K562 (cell line): ENCODE results near the gene CCDC32. TPM values are rescaled to one million over a fixed set of nuclear protein-coding genes. Genes with fewer than 3 reads are reported as not detected.
A peak's percentile ranks its signal among the peaks of the same experiment; 100 is the strongest.

Experiments used
- ARID2 ChIP-seq: fragments of 450-650 bp; IDR thresholded peaks from 2 replicates; pipeline ENCODE4 v1.6.1; 2017; ENCODE audit warnings: antibody characterized with exemption, mild to moderate bottlenecking
- BCOR ChIP-seq: fragments of 450-650 bp; IDR thresholded peaks from 2 replicates; pipeline ENCODE4 v1.6.1; 2016
- CEBPB ChIP-seq: fragments of 450-650 bp; IDR thresholded peaks from 2 replicates; pipeline ENCODE4 v1.6.1; 2016; ENCODE audit warnings: missing genetic modification characterization, missing compliant biosample characterization
- CHCHD3 ChIP-seq: fragments of 250-450 bp; sonication (Bioruptor Pico); IDR thresholded peaks from 2 replicates; pipeline ENCODE4 v2.1.2; 2022; ENCODE audit warnings: mild to moderate bottlenecking
- DPF2 ChIP-seq: fragments of 450-650 bp; IDR thresholded peaks from 2 replicates; pipeline ENCODE4 v1.6.1; 2016
- FOXK2 ChIP-seq, 2 experiments: fragments of 450-650 bp; IDR thresholded peaks in 1 of 2; conservative IDR thresholded peaks in 1 of 2; 2 replicates each; pipeline ENCODE4 v1.6.1; 2016; ENCODE audit warnings: low read depth in 2 of 2, mild to moderate bottlenecking in 1 of 2
- HMG20B ChIP-seq: fragments of 250-450 bp; sonication (Bioruptor Pico); IDR thresholded peaks from 2 replicates; pipeline ENCODE4 v1.5.0; 2021; ENCODE audit warnings: mild to moderate bottlenecking
- HMGN3 ChIP-seq: IDR thresholded peaks from 2 replicates; pipeline ENCODE4 v1.6.1; 2011; ENCODE audit warnings: borderline replicate concordance, low read depth, mild to moderate bottlenecking, mixed read lengths, low read length; ENCODE audit not compliant: insufficient read length; ENCODE audit errors: extremely low read depth
- KAT7 ChIP-seq: sonication (generic); formaldehyde crosslinking; IDR thresholded peaks from 2 replicates; pipeline ENCODE4 v1.8.0; 2022; ENCODE audit warnings: missing genetic modification reagents, mild to moderate bottlenecking, borderline replicate concordance
- L3MBTL2 ChIP-seq: fragments of 450-650 bp; IDR thresholded peaks from 2 replicates; pipeline ENCODE4 v1.6.1; 2016; ENCODE audit warnings: mild to moderate bottlenecking, moderate library complexity
- MTA1 ChIP-seq: fragments of 450-650 bp; IDR thresholded peaks from 2 replicates; pipeline ENCODE4 v1.6.1; 2017; ENCODE audit warnings: borderline replicate concordance
- MTA2 ChIP-seq: fragments of 450-650 bp; IDR thresholded peaks from 2 replicates; pipeline ENCODE4 v1.6.1; 2016; ENCODE audit warnings: low read depth
- MTF1 ChIP-seq: fragments of 250-450 bp; sonication (Bioruptor Pico); IDR thresholded peaks from 2 replicates; pipeline ENCODE4 v1.9.0; 2021; ENCODE audit warnings: moderate library complexity, mild to moderate bottlenecking, inconsistent platforms, borderline replicate concordance
- MYC ChIP-seq, 2 experiments: fragments of 250-450 bp in 1 of 2; sonication (Bioruptor Pico) in 1 of 2; IDR thresholded peaks; 2 replicates each; pipeline versions ENCODE4 v1.5.1 to v1.6.1; 2012 to 2021; ENCODE audit warnings: low read depth in 2 of 2, borderline replicate concordance in 1 of 2, improper control_type of control experiment in 1 of 2, low read length in 1 of 2, mild to moderate bottlenecking in 1 of 2, moderate library complexity in 1 of 2
- PHF21A ChIP-seq: fragments of 450-650 bp; IDR thresholded peaks from 2 replicates; pipeline ENCODE4 v1.6.1; 2017; ENCODE audit warnings: low read depth, borderline replicate concordance
- RAD21 ChIP-seq, 2 experiments: fragments of 250-450 bp in 1 of 2; fragments of 450-650 bp in 1 of 2; sonication (Bioruptor Pico) in 1 of 2; formaldehyde crosslinking in 1 of 2; IDR thresholded peaks in 1 of 2; conservative IDR thresholded peaks in 1 of 2; 2 replicates each; pipeline versions ENCODE4 v1.4.0 to v1.8.0; 2020 to 2022; ENCODE audit warnings: mild to moderate bottlenecking in 2 of 2, moderate library complexity in 1 of 2
- RBM39 ChIP-seq: fragments of 200-400 bp; formaldehyde crosslinking; optimal IDR thresholded peaks from 2 replicates; pipeline ENCODE3; 2018; ENCODE audit warnings: low read depth, low read length
- SMARCA5 ChIP-seq: fragments of 450-650 bp; IDR thresholded peaks from 2 replicates; pipeline ENCODE4 v1.6.1; 2016
- TAF15 ChIP-seq: fragments of 200-400 bp; formaldehyde crosslinking; IDR thresholded peaks from 2 replicates; pipeline ENCODE4 v1.6.1; 2017; ENCODE audit warnings: mild to moderate bottlenecking, low read depth, low read length, moderate library complexity
- ZBTB1 ChIP-seq: sonication (generic); formaldehyde crosslinking; IDR thresholded peaks from 2 replicates; pipeline ENCODE4 v1.8.1; 2023; ENCODE audit warnings: missing genetic modification reagents, low read depth, mild to moderate bottlenecking, borderline replicate concordance
- ZFPM2 ChIP-seq: fragments of 250-450 bp; sonication (Bioruptor Pico); IDR thresholded peaks from 2 replicates; pipeline ENCODE4 v1.5.1; 2022; ENCODE audit warnings: mild to moderate bottlenecking
- ZNF146 ChIP-seq: IDR thresholded peaks from one replicate; pipeline ENCODE4 v1.6.1; 2018; ENCODE audit warnings: missing compliant biosample characterization; ENCODE audit not compliant: unreplicated experiment
- ZNF24 ChIP-seq: fragments of 450-650 bp; IDR thresholded peaks from 2 replicates; pipeline ENCODE4 v1.6.1; 2016
- ZNF764 ChIP-seq: fragments of 250-450 bp; sonication (Bioruptor Pico); IDR thresholded peaks from 2 replicates; pipeline ENCODE4 v1.4.0; 2020; ENCODE audit warnings: low read depth, mild to moderate bottlenecking, moderate library complexity
- polyA plus RNA-seq, 8 experiments: library from polyadenylated mRNA; depleted of rRNA in 4 of 8; stranded (reverse) in 5 of 8; unstranded in 3 of 8; fragments of >200 nt; fragmentation: Nextera tagmentation in 2 of 8; fragmentation: Illumina TruSeq in 1 of 8; extraction: Ambion mirVana in 2 of 8; extraction: Trizol in 1 of 8; gene quantifications; 2 replicates each; pipeline versions ENCODE4 v1.2.1 to v1.2.3, GENCODE V29; 2011 to 2014; ENCODE audit warnings: inconsistent platforms in 1 of 8, missing spikeins in 1 of 8
- total RNA-seq, 7 experiments: library from RNA; depleted of rRNA in 6 of 7; stranded (reverse); fragments of >200 nt in 6 of 7; fragmentation: Illumina TruSeq in 2 of 7; extraction: Trizol in 2 of 7; gene quantifications; 2 replicates each; pipeline versions ENCODE4 v1.2.1 to v1.2.3, GENCODE V29; 2011 to 2021; ENCODE audit warnings: low replicate concordance in 1 of 7
- TF ChIP-seq, protein P1 (sequence below): sonication (generic); formaldehyde crosslinking; IDR thresholded peaks from 2 replicates; pipeline ENCODE4 v1.8.1; 2023; ENCODE audit warnings: mild to moderate bottlenecking, missing genetic modification reagents
- TF ChIP-seq, protein P2 (sequence below): sonication (generic); formaldehyde crosslinking; IDR thresholded peaks from 2 replicates; pipeline ENCODE4 v1.8.0; 2022; ENCODE audit warnings: mild to moderate bottlenecking, missing genetic modification reagents, borderline replicate concordance
- TF ChIP-seq, protein P3 (sequence below): sonication (generic); formaldehyde crosslinking; IDR thresholded peaks from 2 replicates; pipeline ENCODE4 v1.8.1; 2022; ENCODE audit warnings: missing genetic modification reagents

Gene CCDC32
- total and polyA plus RNA-seq, 9 of the 15 experiments (the other 6 are each of a cell fraction or from before 2014, with no cell fraction given): 22.2 to 94.8 (median 37.1) TPM

DNA sequence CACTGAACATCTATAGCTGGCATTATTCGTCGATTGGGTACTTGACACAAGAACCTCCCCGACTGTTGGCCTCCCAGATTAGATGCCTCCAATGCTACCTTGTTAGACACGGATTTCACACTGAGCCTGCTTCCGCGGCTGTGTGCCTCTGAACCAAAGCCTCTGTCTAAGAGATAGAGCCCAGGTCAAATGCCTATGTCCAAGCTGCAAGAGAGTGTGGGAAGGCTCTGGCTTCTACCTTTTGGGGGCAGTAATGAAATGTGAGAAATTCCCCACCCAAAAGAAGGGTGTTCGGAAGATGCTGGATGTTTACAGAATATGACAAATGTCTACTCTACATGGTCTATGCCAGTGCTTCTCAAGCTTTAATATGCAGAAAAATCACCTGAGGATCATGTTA, 2.3 kb upstream of the CCDC32 start (continued):
- TF ChIP-seq MTF1 (CRISPR knock-in tag) (no peak), FOXK2 (conservative IDR thresholded peaks at IDR 0.05 in 1 of 2, IDR thresholded peaks at IDR 0.05 in 1 of 2; ENCODE audit: low read depth in 2 of 2) (peak; percentile 41 to 66; a peak in 3 of 4 replicates), PHF21A (no peak), MYC (IDR thresholded peaks at IDR 0.05; ENCODE audit: low read depth, low read length) (0 out of 2 replicates have a peak, but pooled peaks have one; percentile 28), MYC (CRISPR knock-in tag; IDR thresholded peaks at IDR 0.05; ENCODE audit: borderline replicate concordance, low read depth) (no peak), KAT7 (CRISPR knock-in tag) (no peak), TAF15 (no peak), BCOR (no peak), HMGN3 (no peak), ZBTB1 (CRISPR knock-in tag) (no peak), SMARCA5 (no peak), ZNF146 (CRISPR knock-in tag) (no peak), ZFPM2 (CRISPR knock-in tag) (no peak), RBM39 (no peak), CHCHD3 (CRISPR knock-in tag) (no peak), RAD21 (CRISPR knock-in tag; conservative IDR thresholded peaks at IDR 0.05 in 1 of 2, IDR thresholded peaks at IDR 0.05 in 1 of 2) (peak; percentile 35 to 66), ZNF24 (no peak), L3MBTL2 (no peak), ARID2 (no peak), CEBPB (tag) (no peak), MTA1 (no peak), DPF2 (no peak), ZNF764 (CRISPR knock-in tag) (no peak), HMG20B (no peak), MTA2 (no peak)
- TF ChIP-seq, protein P1, sequence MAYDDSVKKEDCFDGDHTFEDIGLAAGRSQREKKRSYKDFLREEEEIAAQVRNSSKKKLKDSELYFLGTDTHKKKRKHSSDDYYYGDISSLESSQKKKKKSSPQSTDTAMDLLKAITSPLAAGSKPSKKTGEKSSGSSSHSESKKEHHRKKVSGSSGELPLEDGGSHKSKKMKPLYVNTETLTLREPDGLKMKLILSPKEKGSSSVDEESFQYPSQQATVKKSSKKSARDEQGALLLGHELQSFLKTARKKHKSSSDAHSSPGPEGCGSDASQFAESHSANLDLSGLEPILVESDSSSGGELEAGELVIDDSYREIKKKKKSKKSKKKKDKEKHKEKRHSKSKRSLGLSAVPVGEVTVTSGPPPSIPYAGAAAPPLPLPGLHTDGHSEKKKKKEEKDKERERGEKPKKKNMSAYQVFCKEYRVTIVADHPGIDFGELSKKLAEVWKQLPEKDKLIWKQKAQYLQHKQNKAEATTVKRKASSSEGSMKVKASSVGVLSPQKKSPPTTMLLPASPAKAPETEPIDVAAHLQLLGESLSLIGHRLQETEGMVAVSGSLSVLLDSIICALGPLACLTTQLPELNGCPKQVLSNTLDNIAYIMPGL: no peak
- TF ChIP-seq, protein P2, sequence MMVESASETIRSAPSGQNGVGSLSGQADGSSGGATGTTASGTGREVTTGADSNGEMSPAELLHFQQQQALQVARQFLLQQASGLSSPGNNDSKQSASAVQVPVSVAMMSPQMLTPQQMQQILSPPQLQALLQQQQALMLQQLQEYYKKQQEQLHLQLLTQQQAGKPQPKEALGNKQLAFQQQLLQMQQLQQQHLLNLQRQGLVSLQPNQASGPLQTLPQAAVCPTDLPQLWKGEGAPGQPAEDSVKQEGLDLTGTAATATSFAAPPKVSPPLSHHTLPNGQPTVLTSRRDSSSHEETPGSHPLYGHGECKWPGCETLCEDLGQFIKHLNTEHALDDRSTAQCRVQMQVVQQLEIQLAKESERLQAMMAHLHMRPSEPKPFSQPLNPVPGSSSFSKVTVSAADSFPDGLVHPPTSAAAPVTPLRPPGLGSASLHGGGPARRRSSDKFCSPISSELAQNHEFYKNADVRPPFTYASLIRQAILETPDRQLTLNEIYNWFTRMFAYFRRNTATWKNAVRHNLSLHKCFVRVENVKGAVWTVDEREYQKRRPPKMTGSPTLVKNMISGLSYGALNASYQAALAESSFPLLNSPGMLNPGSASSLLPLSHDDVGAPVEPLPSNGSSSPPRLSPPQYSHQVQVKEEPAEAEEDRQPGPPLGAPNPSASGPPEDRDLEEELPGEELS (CRISPR knock-in tag): no peak
- TF ChIP-seq, protein P3, sequence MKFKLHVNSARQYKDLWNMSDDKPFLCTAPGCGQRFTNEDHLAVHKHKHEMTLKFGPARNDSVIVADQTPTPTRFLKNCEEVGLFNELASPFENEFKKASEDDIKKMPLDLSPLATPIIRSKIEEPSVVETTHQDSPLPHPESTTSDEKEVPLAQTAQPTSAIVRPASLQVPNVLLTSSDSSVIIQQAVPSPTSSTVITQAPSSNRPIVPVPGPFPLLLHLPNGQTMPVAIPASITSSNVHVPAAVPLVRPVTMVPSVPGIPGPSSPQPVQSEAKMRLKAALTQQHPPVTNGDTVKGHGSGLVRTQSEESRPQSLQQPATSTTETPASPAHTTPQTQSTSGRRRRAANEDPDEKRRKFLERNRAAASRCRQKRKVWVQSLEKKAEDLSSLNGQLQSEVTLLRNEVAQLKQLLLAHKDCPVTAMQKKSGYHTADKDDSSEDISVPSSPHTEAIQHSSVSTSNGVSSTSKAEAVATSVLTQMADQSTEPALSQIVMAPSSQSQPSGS (CRISPR knock-in tag): no peak
